ENCODE measurements around the gene REV1. TPM values are rescaled to one million over a fixed set of nuclear protein-coding genes. Genes with fewer than 3 reads are reported as not detected.

REV1 gene
- total and polyA plus RNA-seq, 2 of the 8 experiments (the other 6 are each of a cell fraction or from before 2014, with no cell fraction given) = 16.6 to 34.3 TPM

DNA sequence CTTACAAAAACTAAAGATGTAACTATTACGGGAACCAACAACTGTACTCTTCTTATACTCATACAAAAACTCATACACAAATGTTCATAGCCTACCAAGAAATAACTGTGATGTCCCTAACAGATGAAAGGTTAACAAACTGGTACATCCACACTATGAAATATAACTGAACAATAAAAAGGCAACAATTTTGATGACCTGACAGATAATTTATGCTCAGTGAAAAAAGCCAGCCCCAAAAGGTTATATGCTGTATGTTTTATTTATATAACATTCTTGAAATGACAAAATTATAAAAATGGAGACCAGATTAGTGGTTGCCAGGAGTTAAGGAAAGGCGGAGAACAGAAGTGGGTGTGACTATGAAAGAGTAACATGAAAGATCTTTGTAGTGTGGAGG lies 31.3 kb downstream of the REV1 start:
- no peak overlapping the region for H2BK5ac ChIP-seq (ENCODE audit: low read depth, low read length)
- H2BK15ac ChIP-seq (ENCODE audit: low read length) = no peak overlapping the region
- no peaks in the 10 kb centered on the region for H3K27me3 ChIP-seq (replicated peaks in 1 of 4; ENCODE audit: control insufficient read depth in 3 of 4, extremely low read depth in 1 of 4, insufficient read depth in 3 of 4, low read length in 3 of 4)
- no peak overlapping the region for H2BK12ac ChIP-seq (ENCODE audit: low read depth, low read length)
- no peaks in the 10 kb centered on the region for H3K23me2 ChIP-seq (ENCODE audit: low read depth, low read length)
- H2AK5ac ChIP-seq (ENCODE audit: low read depth, low read length) = no peak overlapping the region
- no peak overlapping the region for H3K27ac ChIP-seq (ENCODE audit: low read depth, low read length)
- no peaks in the 10 kb centered on the region for H3K9me3 ChIP-seq (ENCODE audit: insufficient read depth in 2 of 2, low read depth in 1 of 2, low read length in 1 of 2)
- H3K4ac ChIP-seq (replicated peaks; ENCODE audit: insufficient read length, low read depth, low read length) = no peak overlapping the region
- H4K5ac ChIP-seq (ENCODE audit: insufficient read length, low read depth, low read length) = no peak overlapping the region
- no peak overlapping the region for H3K14ac ChIP-seq (ENCODE audit: insufficient read length)
- H3K4me3 ChIP-seq (ENCODE audit: extremely low read depth in 1 of 4, insufficient read depth in 2 of 4, low read depth in 3 of 4, low read length in 4 of 4) = no peak overlapping the region
- H3K4me2 ChIP-seq (ENCODE audit: insufficient read depth in 1 of 2, low read depth in 2 of 2, low read length in 2 of 2) = no peak overlapping the region
- H4K20me1 ChIP-seq (replicated peaks in 1 of 2; ENCODE audit: control insufficient read depth in 1 of 2, insufficient read depth in 2 of 2, low read length in 2 of 2) = no peaks in the 10 kb centered on the region
- H3K79me1 ChIP-seq (ENCODE audit: low read depth, low read length) = 0 out of 2 replicates have a peak, but pooled peaks cover 3% of the 10 kb centered on the region
- no peak overlapping the region for H2AFZ ChIP-seq (ENCODE audit: low read length)
- H3K18ac ChIP-seq (ENCODE audit: extremely low read depth, low read length) = no peak overlapping the region
- H3K9ac ChIP-seq (replicated peaks in 1 of 4; ENCODE audit: extremely low read depth in 1 of 4, low read depth in 3 of 4, low read length in 3 of 4) = no peak overlapping the region
- H3K36me3 ChIP-seq (ENCODE audit: control insufficient read depth in 2 of 4, insufficient read depth in 4 of 4, low read length in 3 of 4) = peaks cover 0 to 45% (median 12%) of the 10 kb centered on the region in 4 experiments; a peak in 6 of 8 replicates
- H3K79me2 ChIP-seq (ENCODE audit: control insufficient read depth in 1 of 2, insufficient read depth in 2 of 2, low read length in 2 of 2) = peaks cover 0 to 54% of the 10 kb centered on the region in 2 experiments; a peak in 2 of 4 replicates
- ChIA-PET CTCF (ENCODE audit: partially characterized antibody) (no interaction called here), POLR2A (ENCODE audit: partially characterized antibody) (no interaction called here)
- peaks cover 0 to 4% (median 0%) of the 10 kb centered on the region in 4 experiments; a peak in 2 of 7 replicates for H3K4me1 ChIP-seq (replicated peaks in 1 of 4; ENCODE audit: control insufficient read depth in 3 of 4, insufficient read depth in 4 of 4, low read length in 3 of 4)
- H3K56ac ChIP-seq (replicated peaks; ENCODE audit: insufficient read length, low read depth, low read length) = no peak overlapping the region
- DNase-seq (ENCODE audit: low read depth in 1 of 2, low spot score in 2 of 2) (no peak), FAIRE-seq (no peak)
- no peak overlapping the region for H3K23ac ChIP-seq (ENCODE audit: insufficient read length)
- H4K8ac ChIP-seq (ENCODE audit: extremely low read depth, insufficient read depth, low read length) = no peak overlapping the region
- H4K91ac ChIP-seq (replicated peaks; ENCODE audit: insufficient read length, low read length) = no peak overlapping the region
- H2BK120ac ChIP-seq (replicated peaks; ENCODE audit: low read depth, low read length) = no peak overlapping the region
- 92% methylated on average over 2 of the region's 2 CpGs; no CpG with 5 or more reads in 1 of the 2 experiments for WGBS, 2 experiments (ENCODE audit: extremely low coverage in 1 of 2, insufficient coverage in 1 of 2, insufficient read length in 1 of 2, insufficient replicate concordance in 2 of 2, low coverage in 1 of 2, low lambda C conversion rate in 2 of 2, missing lambda C conversion rate in 1 of 2)
- H2BK20ac ChIP-seq (ENCODE audit: low read length) = no peak overlapping the region
- TF ChIP-seq TAF1 (IDR thresholded peaks at IDR 0.05; ENCODE audit: low read depth, low read length) (no peak), RXRA (IDR thresholded peaks at IDR 0.05; ENCODE audit: insufficient read depth, low read depth, low read length) (no peak), TBP (IDR thresholded peaks at IDR 0.05; ENCODE audit: low read depth, low read length) (no peak), POU5F1 (IDR thresholded peaks at IDR 0.05; ENCODE audit: low read depth, low read length) (no peak), SIX5 (IDR thresholded peaks at IDR 0.05; ENCODE audit: low read depth, low read length) (no peak), JUN (IDR thresholded peaks at IDR 0.05; ENCODE audit: low read depth, low read length) (no peak), CEBPB (IDR thresholded peaks at IDR 0.05; ENCODE audit: low read depth, low read length) (no peak), EP300 (IDR thresholded peaks at IDR 0.05; ENCODE audit: borderline replicate concordance in 1 of 2, low read depth in 2 of 2, low read length in 2 of 2) (no peak), EZH2 (IDR thresholded peaks at IDR 0.05; ENCODE audit: low read depth, low read length, severe bottlenecking) (no peak), CREB1 (IDR thresholded peaks at IDR 0.05) (no peak), TAF7 (optimal IDR thresholded peaks at IDR 0.05; ENCODE audit: borderline replicate concordance, low read depth, low read length) (no peak)
- TF ChIP-seq, protein P1, sequence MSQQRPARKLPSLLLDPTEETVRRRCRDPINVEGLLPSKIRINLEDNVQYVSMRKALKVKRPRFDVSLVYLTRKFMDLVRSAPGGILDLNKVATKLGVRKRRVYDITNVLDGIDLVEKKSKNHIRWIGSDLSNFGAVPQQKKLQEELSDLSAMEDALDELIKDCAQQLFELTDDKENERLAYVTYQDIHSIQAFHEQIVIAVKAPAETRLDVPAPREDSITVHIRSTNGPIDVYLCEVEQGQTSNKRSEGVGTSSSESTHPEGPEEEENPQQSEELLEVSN (IDR thresholded peaks at IDR 0.05) = no peak
- TF ChIP-seq, protein P2, sequence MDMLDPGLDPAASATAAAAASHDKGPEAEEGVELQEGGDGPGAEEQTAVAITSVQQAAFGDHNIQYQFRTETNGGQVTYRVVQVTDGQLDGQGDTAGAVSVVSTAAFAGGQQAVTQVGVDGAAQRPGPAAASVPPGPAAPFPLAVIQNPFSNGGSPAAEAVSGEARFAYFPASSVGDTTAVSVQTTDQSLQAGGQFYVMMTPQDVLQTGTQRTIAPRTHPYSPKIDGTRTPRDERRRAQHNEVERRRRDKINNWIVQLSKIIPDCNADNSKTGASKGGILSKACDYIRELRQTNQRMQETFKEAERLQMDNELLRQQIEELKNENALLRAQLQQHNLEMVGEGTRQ (IDR thresholded peaks at IDR 0.05; ENCODE audit: low read length) = no peak

Measured in H1 (cell line).